ENCODE data around the gene SCARB1. TPM values are rescaled to one million over a fixed set of nuclear protein-coding genes. Genes with fewer than 3 reads are reported as not detected.

SCARB1 gene
- total RNA-seq, 2 experiments from 2014 or later = 12.6 to 17.2 TPM

DNA sequence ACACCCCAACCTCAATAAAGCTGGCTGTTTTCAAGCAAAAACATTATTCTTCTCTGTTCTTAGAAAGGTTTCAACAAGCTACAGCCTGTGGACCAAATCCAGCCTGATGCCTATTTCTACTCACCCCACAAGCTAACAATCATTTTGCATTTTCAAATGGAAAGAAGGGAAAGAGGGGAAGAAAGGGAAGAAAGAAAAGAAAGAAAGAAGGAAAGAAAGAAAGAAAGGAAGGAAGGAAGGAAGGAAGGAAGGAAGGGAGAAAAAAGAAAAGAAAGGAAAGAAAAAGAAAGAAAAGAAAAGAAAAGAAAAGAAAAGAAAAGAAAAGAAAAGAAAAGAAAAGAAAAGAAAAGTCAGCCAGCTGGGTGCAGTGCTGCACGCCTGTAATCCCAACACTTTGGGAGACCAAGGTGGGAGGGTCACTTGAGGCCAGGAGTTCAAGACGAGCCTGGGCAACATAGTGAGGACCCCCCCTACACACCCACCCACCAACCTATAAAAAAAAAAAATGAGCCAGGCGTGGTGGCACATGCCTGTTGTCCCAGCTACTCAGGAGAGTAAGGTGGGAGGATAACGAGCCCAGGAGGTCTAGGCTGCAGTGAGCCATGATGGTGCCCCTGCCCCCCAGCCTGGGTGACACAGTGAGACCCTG, 26.3 kb downstream of the SCARB1 start:
- Mint-ChIP-seq H3K4me1 (no peaks in the 10 kb centered on the region), H3K27ac (no peak overlapping the region), H3K4me3 (no peak overlapping the region), H3K36me3 (no peaks in the 10 kb centered on the region), H3K27me3 (no peaks in the 10 kb centered on the region), H3K9me3 (ENCODE audit: low read depth) (no peaks in the 10 kb centered on the region)
- CTCF ChIA-PET = interaction anchor here (1.2 kb wide), 1 partner anchor 56 kb away, joined by 4 read pairs; no protein-coding TSS in a partner anchor
- ATAC-seq (no peak), DNase-seq (no peak)

DNA sequence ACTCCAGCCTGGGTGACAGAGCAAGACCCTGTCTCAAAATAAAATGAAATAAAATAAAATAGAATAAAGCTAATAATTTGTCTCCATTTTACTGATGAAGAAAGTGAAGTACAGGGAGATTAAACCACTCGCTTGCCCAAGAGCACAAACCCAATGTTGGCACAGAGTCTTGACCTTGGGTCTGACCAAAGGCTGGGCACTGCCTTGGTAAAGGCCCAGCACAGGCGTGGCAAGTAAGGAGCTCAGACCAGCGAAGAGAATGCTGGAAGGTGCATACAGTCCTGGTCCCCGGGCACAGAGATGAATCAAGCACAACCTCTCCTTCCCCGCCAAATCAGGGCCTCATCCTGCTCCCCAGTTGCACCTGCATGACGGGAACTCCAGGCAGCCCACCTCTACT, 26.9 kb downstream of the SCARB1 start:
- no peaks in the 10 kb centered on the region for H3K27me3 Mint-ChIP-seq
- no peak for ATAC-seq
- H3K4me3 Mint-ChIP-seq = no peak overlapping the region
- no peaks in the 10 kb centered on the region for H3K9me3 Mint-ChIP-seq (ENCODE audit: low read depth)
- no peaks in the 10 kb centered on the region for H3K4me1 Mint-ChIP-seq
- no peaks in the 10 kb centered on the region for H3K36me3 Mint-ChIP-seq
- DNase-seq = no peak
- CTCF ChIA-PET = interaction anchor here (1.2 kb wide), 1 partner anchor 57 kb away, joined by 4 read pairs; no protein-coding TSS in a partner anchor
- H3K27ac Mint-ChIP-seq = no peak overlapping the region

DNA sequence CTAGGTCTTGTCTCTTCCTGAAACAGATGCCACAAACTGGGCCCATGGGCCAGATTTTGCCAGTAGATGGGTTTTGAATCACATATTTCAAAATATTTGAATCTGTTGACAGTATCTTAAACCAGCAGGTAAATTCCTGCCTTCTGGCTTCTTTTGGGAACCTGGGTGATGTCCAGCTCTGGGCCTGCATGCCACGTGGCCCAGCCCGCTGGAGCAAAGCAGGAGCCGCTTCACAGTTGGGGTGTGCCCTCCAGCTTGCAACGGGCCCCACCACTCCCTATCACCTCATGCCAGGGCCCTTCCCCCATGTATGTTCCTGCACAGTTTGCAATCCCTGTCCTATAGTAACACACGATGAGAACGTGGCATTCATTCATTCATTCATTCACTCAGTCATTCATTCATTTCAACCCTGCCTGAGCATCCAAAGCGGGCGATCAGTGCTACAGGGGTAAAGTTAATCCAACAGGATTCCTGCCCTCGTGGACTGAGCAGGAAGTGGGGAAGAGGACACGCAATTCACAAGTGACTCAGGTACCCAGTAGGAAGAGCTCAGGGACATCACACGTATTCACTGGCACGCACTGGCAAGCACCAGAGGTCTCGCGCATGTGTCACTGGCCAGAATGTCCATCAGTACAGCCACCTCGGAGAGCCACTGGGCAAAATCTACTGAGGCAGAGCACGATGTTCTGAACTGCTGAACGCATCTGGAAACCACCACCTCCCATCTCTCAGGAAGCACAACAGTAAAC, 27.8 kb downstream of the SCARB1 start:
- Mint-ChIP-seq H3K27ac (no peak overlapping the region), H3K4me1 (no peaks in the 10 kb centered on the region), H3K36me3 (no peaks in the 10 kb centered on the region), H3K4me3 (no peak overlapping the region), H3K27me3 (no peaks in the 10 kb centered on the region), H3K9me3 (ENCODE audit: low read depth) (no peaks in the 10 kb centered on the region)
- ATAC-seq = no peak
- CTCF ChIA-PET = interaction anchor here (1.2 kb wide), 1 partner anchor 58 kb away, joined by 4 read pairs; no protein-coding TSS in a partner anchor
- no peak for DNase-seq

DNA sequence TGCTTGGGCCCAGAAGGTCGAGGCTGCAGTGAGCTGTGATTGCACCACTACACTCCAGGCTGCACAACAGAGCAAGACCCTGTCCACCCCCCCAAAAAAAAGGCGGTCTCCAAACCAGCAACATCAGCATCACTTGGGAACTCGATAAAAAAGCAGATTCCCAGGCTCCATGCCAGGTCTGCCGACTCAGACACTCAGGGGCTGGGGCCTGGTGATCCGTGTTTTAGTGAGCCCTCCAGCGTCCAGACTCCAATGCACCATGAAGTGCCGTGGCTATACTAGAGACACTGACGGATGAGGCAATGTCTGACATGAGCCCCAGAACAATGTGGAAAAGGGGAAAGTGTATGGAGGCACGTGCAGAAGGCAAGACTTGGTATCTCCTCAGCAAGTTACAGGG, 28.8 kb downstream of the SCARB1 start:
- CTCF ChIA-PET = no interaction called here
- no peak overlapping the region for H3K27ac Mint-ChIP-seq
- no peaks in the 10 kb centered on the region for H3K27me3 Mint-ChIP-seq
- no peaks in the 10 kb centered on the region for H3K4me1 Mint-ChIP-seq
- no peaks in the 10 kb centered on the region for H3K36me3 Mint-ChIP-seq
- ATAC-seq (no peak), DNase-seq (no peak)
- no peak overlapping the region for H3K4me3 Mint-ChIP-seq
- no peaks in the 10 kb centered on the region for H3K9me3 Mint-ChIP-seq (ENCODE audit: low read depth)

DNA sequence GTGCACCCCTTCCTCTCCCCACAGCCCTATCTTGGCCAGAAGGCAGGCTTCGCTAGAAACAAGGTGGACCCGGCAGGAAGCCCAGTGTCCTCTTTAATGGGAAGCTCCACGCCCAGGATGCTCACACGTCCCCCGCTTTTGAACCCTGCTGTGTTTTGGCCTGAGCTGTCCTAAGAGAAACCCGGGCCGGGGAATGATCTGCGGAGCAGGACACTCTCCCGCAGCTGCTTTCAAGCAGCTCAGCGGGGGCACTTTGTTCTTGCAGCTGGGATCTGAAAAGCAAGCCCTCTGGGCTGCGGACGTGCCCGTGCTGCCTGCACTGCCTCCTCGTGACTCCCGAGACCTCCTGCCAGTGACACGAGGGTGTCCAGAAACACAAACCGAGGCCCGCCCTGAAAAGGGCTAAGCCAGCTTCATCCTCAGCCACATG, 30.0 kb downstream of the SCARB1 start:
- Mint-ChIP-seq H3K27ac (no peak overlapping the region), H3K4me1 (peaks cover 1% of the 10 kb centered on the region), H3K27me3 (no peaks in the 10 kb centered on the region), H3K36me3 (no peaks in the 10 kb centered on the region), H3K4me3 (no peak overlapping the region), H3K9me3 (ENCODE audit: low read depth) (no peaks in the 10 kb centered on the region)
- CTCF ChIA-PET = no interaction called here
- ATAC-seq (no peak), DNase-seq (no peak)

DNA sequence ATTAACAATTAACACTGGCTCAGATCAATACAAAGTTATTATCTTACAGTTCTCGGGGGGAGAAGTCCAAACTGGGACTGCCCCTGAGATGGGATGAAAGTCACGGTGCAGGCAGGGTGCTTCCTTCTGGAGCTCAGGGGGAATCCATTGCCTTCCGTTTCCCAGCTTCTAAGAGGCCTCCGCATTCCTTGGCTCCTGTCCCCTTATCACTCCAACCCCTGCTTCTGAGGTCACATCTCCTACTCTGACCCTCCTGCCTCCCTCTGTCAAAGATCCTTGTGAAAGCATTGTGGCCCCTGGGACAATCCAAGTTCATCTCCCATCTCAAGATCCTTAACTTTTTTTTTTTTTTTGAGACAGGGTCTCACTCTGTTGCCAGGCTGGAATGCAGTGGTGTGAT, 30.8 kb downstream of the SCARB1 start:
- Mint-ChIP-seq H3K27ac (no peak overlapping the region), H3K9me3 (ENCODE audit: low read depth) (no peaks in the 10 kb centered on the region), H3K36me3 (no peaks in the 10 kb centered on the region), H3K4me1 (peaks cover 6% of the 10 kb centered on the region), H3K27me3 (no peaks in the 10 kb centered on the region), H3K4me3 (no peak overlapping the region)
- DNase-seq = no peak
- CTCF ChIA-PET = no interaction called here
- no peak for ATAC-seq

DNA sequence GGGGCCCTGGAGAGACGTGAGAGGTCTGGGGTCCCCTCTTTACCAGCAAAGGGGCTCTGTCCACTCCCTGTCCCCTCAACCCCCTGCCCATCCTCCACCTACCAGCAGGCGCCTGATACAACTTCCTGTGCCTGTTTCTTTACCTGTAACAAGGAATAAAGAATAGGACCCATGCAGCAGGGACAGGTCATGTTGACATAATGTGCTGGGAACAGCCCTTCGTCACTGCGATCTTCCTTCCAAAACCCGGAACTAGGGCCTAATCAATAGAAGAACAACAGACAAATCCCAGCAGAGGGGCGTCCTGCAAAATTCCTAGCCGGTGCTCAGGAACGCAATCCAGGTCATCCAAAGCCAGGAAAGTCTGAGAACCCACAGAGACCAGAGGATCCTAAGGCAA, 32.1 kb downstream of the SCARB1 start:
- peaks cover 8% of the 10 kb centered on the region for H3K4me1 Mint-ChIP-seq
- no peak overlapping the region for H3K27ac Mint-ChIP-seq
- no peaks in the 10 kb centered on the region for H3K27me3 Mint-ChIP-seq
- no peaks in the 10 kb centered on the region for H3K9me3 Mint-ChIP-seq (ENCODE audit: low read depth)
- CTCF ChIA-PET = no interaction called here
- no peak overlapping the region for H3K4me3 Mint-ChIP-seq
- ATAC-seq (no peak), DNase-seq (no peak)
- H3K36me3 Mint-ChIP-seq = no peaks in the 10 kb centered on the region

DNA sequence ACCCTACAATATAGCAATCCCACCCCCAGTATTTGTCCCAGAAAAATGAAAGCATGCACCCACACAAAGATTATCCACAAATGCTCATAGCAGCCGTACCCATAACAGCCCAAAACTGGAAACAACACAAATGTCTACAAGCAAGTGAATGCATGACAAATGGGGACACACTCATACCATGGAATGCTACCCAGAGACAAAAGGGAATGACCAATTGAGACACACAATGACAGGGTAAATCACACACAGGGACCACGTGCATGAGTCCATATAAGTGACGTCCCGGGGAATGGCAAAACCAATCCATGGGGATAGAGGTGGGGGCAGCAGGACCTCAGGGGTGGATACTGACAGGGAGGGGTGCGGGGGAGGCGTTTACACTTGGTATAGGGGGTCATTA, 33.4 kb downstream of the SCARB1 start:
- H3K27ac Mint-ChIP-seq = no peak overlapping the region
- H3K4me1 Mint-ChIP-seq = peaks cover 8% of the 10 kb centered on the region
- no peak for ATAC-seq
- DNase-seq = no peak
- CTCF ChIA-PET = no interaction called here
- no peaks in the 10 kb centered on the region for H3K36me3 Mint-ChIP-seq
- no peaks in the 10 kb centered on the region for H3K27me3 Mint-ChIP-seq
- no peaks in the 10 kb centered on the region for H3K9me3 Mint-ChIP-seq (ENCODE audit: low read depth)
- H3K4me3 Mint-ChIP-seq = no peak overlapping the region

DNA sequence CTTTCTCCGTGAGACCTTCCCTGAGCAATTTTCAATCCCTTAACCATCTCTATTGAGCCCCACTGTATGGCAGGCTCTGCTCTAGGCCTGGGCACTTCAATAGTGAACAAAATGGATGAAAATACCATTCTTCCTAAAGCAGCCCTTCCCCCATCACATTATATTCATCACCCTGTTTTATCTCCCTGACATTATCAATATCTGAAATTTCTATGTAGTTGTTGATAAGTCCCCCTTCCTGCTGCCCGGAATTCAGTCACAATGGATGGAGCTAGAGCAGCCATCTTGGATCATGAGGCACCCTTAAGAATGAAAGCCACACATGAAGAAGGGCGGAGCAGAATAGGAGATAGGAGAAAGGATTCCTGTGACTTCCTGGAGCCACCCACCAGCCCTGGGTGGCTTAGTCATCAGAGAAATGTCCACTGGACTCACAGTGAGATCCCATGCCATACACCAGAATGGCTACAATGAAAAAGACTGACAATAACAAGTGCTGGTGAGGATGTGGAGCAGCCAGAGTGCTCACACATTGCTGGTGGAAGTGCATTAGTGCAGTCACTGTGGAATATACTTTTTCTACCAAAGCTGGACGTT, 33.9 kb downstream of the SCARB1 start:
- ATAC-seq = no peak
- CTCF ChIA-PET = no interaction called here
- no peaks in the 10 kb centered on the region for H3K27me3 Mint-ChIP-seq
- H3K4me1 Mint-ChIP-seq = peaks cover 8% of the 10 kb centered on the region
- no peak for DNase-seq
- no peak overlapping the region for H3K27ac Mint-ChIP-seq
- no peaks in the 10 kb centered on the region for H3K9me3 Mint-ChIP-seq (ENCODE audit: low read depth)
- H3K36me3 Mint-ChIP-seq = no peaks in the 10 kb centered on the region
- H3K4me3 Mint-ChIP-seq = no peak overlapping the region

DNA sequence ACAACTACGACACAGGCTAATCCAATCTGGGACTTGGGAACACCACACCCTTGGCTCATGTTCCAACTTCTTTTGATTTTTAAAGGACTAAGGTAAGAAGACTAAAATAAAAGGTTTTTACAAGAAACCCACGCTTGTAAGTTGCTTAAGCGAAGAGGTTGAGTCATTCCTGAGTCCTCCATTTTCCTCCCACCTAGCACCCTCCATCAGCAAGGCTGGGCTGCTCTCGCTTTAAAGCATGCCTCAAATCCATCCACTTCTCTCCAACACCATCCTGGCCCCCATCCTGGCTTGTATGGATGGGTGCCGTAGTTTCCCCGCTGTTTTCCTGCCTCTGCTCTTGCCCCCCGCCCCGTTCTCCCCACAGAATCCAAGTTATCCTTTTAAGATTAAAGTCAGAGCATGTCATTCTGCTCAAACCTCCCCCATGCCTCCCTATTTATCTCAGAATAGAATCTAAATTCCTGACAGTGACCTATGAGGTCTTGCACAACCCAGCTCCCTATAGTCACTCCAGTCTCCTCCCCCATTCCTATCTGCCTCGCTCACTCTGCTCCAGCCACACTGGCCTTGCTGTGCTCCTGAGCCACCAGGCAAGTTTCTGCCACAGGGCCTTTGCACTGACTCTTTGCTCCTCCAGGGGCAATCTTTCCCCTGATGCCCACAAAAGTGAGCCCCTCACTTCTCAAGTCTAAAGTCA, 34.5 kb downstream of the SCARB1 start:
- CTCF ChIA-PET = interaction anchor here (1.4 kb wide), 1 partner anchor 14 kb away, joined by 3 read pairs; no protein-coding TSS in a partner anchor
- Mint-ChIP-seq H3K27ac (no peak overlapping the region), H3K4me1 (peaks cover 8% of the 10 kb centered on the region), H3K36me3 (no peaks in the 10 kb centered on the region), H3K9me3 (ENCODE audit: low read depth) (no peaks in the 10 kb centered on the region), H3K4me3 (no peak overlapping the region), H3K27me3 (no peaks in the 10 kb centered on the region)
- ATAC-seq = no peak
- DNase-seq = no peak

DNA sequence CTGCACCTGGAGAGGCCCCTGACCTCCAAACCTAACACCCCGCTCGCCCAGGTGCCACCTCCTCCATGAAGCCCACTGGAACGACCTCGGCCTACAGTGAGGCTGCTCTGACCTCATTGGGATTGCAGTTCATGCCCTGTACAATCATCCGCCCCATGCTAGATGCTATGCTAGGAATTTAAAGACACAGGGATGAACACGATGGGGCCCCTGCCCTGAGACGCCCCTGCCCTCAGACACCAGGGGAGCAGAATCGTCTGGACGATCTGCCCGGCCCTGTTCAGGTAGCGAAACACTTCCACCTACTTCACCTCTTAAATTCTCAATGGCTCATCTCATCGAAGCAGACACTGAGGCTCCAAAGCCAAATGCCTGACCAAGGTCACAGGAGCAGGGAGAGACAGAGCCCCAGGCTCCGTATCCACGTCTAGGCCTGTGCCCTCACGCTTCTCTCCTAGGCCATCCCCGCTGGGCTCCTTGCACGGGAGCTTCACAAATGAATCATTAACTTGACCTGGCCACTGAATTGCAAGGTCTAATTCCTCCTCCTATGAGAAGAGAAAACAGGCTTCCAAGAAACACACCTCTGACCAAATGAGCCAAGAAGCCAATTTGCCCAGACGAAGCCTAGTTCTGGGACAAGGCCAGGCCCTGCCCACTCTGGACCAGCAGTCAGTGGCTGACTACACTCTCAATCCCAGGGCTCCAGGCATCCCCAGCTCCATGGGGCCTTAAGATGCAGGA, 35.2 kb downstream of the SCARB1 start:
- no peak for DNase-seq
- Mint-ChIP-seq H3K27ac (no peak overlapping the region), H3K4me3 (no peak overlapping the region), H3K4me1 (peaks cover 8% of the 10 kb centered on the region), H3K9me3 (ENCODE audit: low read depth) (no peaks in the 10 kb centered on the region), H3K27me3 (no peaks in the 10 kb centered on the region), H3K36me3 (no peaks in the 10 kb centered on the region)
- ATAC-seq = no peak
- CTCF ChIA-PET = interaction anchor here (1.4 kb wide), 1 partner anchor 13 kb away, joined by 3 read pairs; no protein-coding TSS in a partner anchor

DNA sequence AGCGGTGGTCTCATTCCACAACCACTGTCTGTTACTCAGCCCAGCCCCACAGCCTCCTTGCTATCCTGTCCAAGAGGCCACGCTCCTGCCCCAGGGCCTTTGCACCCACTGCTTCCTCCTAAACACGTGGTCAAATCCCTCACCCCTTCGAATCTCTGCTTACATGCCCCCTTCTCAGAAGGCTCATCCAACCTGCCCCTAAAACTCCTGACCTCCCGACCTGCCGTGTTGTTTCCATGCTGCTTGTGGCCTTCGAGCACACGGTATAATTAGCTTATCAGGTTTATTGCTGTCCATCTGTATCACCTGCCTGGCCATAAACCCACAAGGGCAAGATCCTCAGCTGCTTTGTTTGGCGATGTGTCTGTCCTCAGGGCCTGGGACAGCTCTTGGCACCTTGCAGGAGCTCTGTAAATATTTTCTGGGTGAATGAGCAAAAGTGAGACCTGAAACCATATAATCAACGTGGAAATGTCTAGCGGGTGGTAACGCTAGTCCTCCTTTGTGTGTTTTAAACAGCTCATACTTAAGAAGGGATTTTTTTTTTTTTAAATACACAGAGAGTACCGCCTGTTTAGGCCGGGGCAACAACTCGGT, 36.0 kb downstream of the SCARB1 start:
- Mint-ChIP-seq H3K9me3 (ENCODE audit: low read depth) (no peaks in the 10 kb centered on the region), H3K27ac (no peak overlapping the region), H3K4me1 (peaks cover 8% of the 10 kb centered on the region), H3K36me3 (no peaks in the 10 kb centered on the region), H3K4me3 (no peak overlapping the region), H3K27me3 (no peaks in the 10 kb centered on the region)
- no peak for DNase-seq
- CTCF ChIA-PET = interaction anchor here (0.7 to 1.4 kb wide), 2 partner anchors 12 to 58 kb away, joined by 3 read pairs; no protein-coding TSS in a partner anchor
- ATAC-seq = no peak
